H1 (cell line): Measurements from ENCODE around the gene DPEP2. TPM values are rescaled to one million over a fixed set of nuclear protein-coding genes. Genes with fewer than 3 reads are reported as not detected.

ENCODE experiments used
- CTCF ChIA-PET: fragments of 300-600 bp; sonication (Branson Sonifier 250); formaldehyde crosslinking; loops from one replicate; lab custom pipeline; 2021; ENCODE audit not compliant: partially characterized antibody; lab: Charles Lee
- POLR2A ChIA-PET: fragments of 300-600 bp; sonication (Branson Sonifier 250); formaldehyde crosslinking; loops from one replicate; lab custom pipeline; 2021; ENCODE audit warnings: inconsistent platforms; ENCODE audit not compliant: partially characterized antibody; lab: Charles Lee
- DNase-seq, 2 experiments: peaks; one replicate each; pipeline versions ENCODE4 v3.0.0 to v3.0.0-alpha.2; 2010 to 2022; ENCODE audit warnings: low spot score in 2 of 2, low read depth in 1 of 2, mixed read lengths in 1 of 2
- FAIRE-seq: peaks from 2 replicates; lab custom pipeline; 2011; peaks lifted over from hg19 to GRCh38; lab: Jason Lieb, UNC
- H2AFZ ChIP-seq: 2 replicates; pipeline ENCODE4 v1.8.1; 2012; ENCODE audit warnings: low read length, inconsistent platforms
- H2AK5ac ChIP-seq: 2 replicates; pipeline ENCODE4 v1.6.1; 2013; ENCODE audit warnings: low read depth, low read length
- H2BK120ac ChIP-seq: replicated peaks from 2 replicates; pipeline ENCODE3; 2013; ENCODE audit warnings: low read depth, low read length, inconsistent platforms
- H2BK12ac ChIP-seq: 2 replicates; pipeline ENCODE4 v1.6.1; 2013; ENCODE audit warnings: low read depth, low read length
- H2BK15ac ChIP-seq: 2 replicates; pipeline ENCODE4 v1.6.1; 2013; ENCODE audit warnings: low read length
- H2BK20ac ChIP-seq: 2 replicates; pipeline ENCODE4 v1.6.1; 2013; ENCODE audit warnings: low read length
- H2BK5ac ChIP-seq: 2 replicates; pipeline ENCODE4 v1.6.1; 2013; ENCODE audit warnings: low read depth, low read length
- H3K14ac ChIP-seq: 2 replicates; pipeline ENCODE4 v1.6.1; 2013; ENCODE audit warnings: inconsistent platforms; ENCODE audit not compliant: insufficient read length
- H3K18ac ChIP-seq: 2 replicates; pipeline ENCODE4 v1.6.1; 2013; ENCODE audit warnings: low read length; ENCODE audit errors: extremely low read depth
- H3K23ac ChIP-seq: 2 replicates; pipeline ENCODE4 v1.6.1; 2013; ENCODE audit warnings: inconsistent platforms; ENCODE audit not compliant: insufficient read length
- H3K23me2 ChIP-seq: 2 replicates; pipeline ENCODE4 v1.6.1; 2013; ENCODE audit warnings: low read depth, low read length
- H3K27ac ChIP-seq: 2 replicates; pipeline ENCODE4 v1.6.1; 2011; ENCODE audit warnings: low read depth, low read length, inconsistent platforms
- H3K27me3 ChIP-seq, 4 experiments: replicated peaks in 1 of 4; 1 replicate in 1 of 4; 2 replicates in 3 of 4; pipeline versions ENCODE4 v1.6.1 to v1.8.1; 2011 to 2013; ENCODE audit warnings: low read length in 3 of 4, mild to moderate bottlenecking in 3 of 4, inconsistent platforms in 2 of 4, mixed read lengths in 2 of 4, moderate library complexity in 1 of 4; ENCODE audit not compliant: control insufficient read depth in 3 of 4, insufficient read depth in 3 of 4; ENCODE audit errors: extremely low read depth in 1 of 4
- H3K36me3 ChIP-seq, 4 experiments: 2 replicates each; pipeline versions ENCODE4 v1.6.1 to v1.8.1; 2011 to 2013; ENCODE audit warnings: mild to moderate bottlenecking in 4 of 4, low read length in 3 of 4, moderate library complexity in 2 of 4, control low read depth in 1 of 4, inconsistent platforms in 1 of 4; ENCODE audit not compliant: insufficient read depth in 4 of 4, control insufficient read depth in 2 of 4
- H3K4ac ChIP-seq: replicated peaks from 2 replicates; pipeline ENCODE3; 2013; ENCODE audit warnings: low read length, low read depth, mixed read lengths, inconsistent platforms; ENCODE audit not compliant: insufficient read length
- H3K4me1 ChIP-seq, 4 experiments: replicated peaks in 1 of 4; 1 replicate in 1 of 4; 2 replicates in 3 of 4; pipeline versions ENCODE4 v1.6.1 to v1.8.1; 2011 to 2013; ENCODE audit warnings: low read length in 3 of 4, inconsistent platforms in 2 of 4, mixed read lengths in 1 of 4; ENCODE audit not compliant: insufficient read depth in 4 of 4, control insufficient read depth in 3 of 4
- H3K4me2 ChIP-seq, 2 experiments: 2 replicates each; pipeline versions ENCODE4 v1.6.1 to v1.8.1; 2011 to 2013; ENCODE audit warnings: low read depth in 2 of 2, low read length in 2 of 2, control low read depth in 1 of 2, inconsistent platforms in 1 of 2, mild to moderate bottlenecking in 1 of 2; ENCODE audit not compliant: insufficient read depth in 1 of 2
- H3K4me3 ChIP-seq, 4 experiments: fragments of 200-600, 300-600 bp in 1 of 4; sonication (generic), shearing (Covaris generic), sonication (Bioruptor Twin) in 1 of 4; 2 replicates each; pipeline versions ENCODE4 v1.5.1 to v1.8.1; 2011 to 2016; ENCODE audit warnings: low read length in 4 of 4, low read depth in 3 of 4, control low read depth in 2 of 4, inconsistent platforms in 2 of 4, mild to moderate bottlenecking in 2 of 4, mixed read lengths in 1 of 4, moderate library complexity in 1 of 4; ENCODE audit not compliant: insufficient read depth in 2 of 4; ENCODE audit errors: extremely low read depth in 1 of 4
- H3K56ac ChIP-seq: replicated peaks from 2 replicates; pipeline ENCODE3; 2013; ENCODE audit warnings: low read depth, mild to moderate bottlenecking, mixed read lengths, low read length, inconsistent platforms; ENCODE audit not compliant: insufficient read length
- H3K79me1 ChIP-seq: 2 replicates; pipeline ENCODE4 v1.6.1; 2013; ENCODE audit warnings: low read depth, low read length, control low read depth
- H3K79me2 ChIP-seq, 2 experiments: 2 replicates each; pipeline versions ENCODE4 v1.6.1 to v1.8.1; 2012 to 2013; ENCODE audit warnings: low read length in 2 of 2, mild to moderate bottlenecking in 2 of 2, inconsistent platforms in 1 of 2; ENCODE audit not compliant: insufficient read depth in 2 of 2, control insufficient read depth in 1 of 2
- H3K9ac ChIP-seq, 4 experiments: replicated peaks in 1 of 4; 1 replicate in 1 of 4; 2 replicates in 3 of 4; pipeline versions ENCODE4 v1.6.1 to v1.8.1; 2011 to 2013; ENCODE audit warnings: low read depth in 3 of 4, low read length in 3 of 4, control low read depth in 2 of 4, mild to moderate bottlenecking in 2 of 4, moderate library complexity in 2 of 4, inconsistent platforms in 1 of 4; ENCODE audit errors: extremely low read depth in 1 of 4
- H3K9me3 ChIP-seq, 2 experiments: 2 replicates each; pipeline versions ENCODE4 v1.6.1 to v1.8.1; 2012 to 2013; ENCODE audit warnings: mild to moderate bottlenecking in 2 of 2, moderate library complexity in 2 of 2, control low read depth in 1 of 2, inconsistent platforms in 1 of 2, low read depth in 1 of 2, low read length in 1 of 2, mixed read lengths in 1 of 2; ENCODE audit not compliant: insufficient read depth in 2 of 2
- H4K20me1 ChIP-seq, 2 experiments: replicated peaks in 1 of 2; 2 replicates each; pipeline versions ENCODE3 to v1.8.1; 2011 to 2013; ENCODE audit warnings: inconsistent platforms in 2 of 2, low read length in 2 of 2, mild to moderate bottlenecking in 1 of 2; ENCODE audit not compliant: insufficient read depth in 2 of 2, control insufficient read depth in 1 of 2
- H4K5ac ChIP-seq: 2 replicates; pipeline ENCODE4 v1.6.1; 2013; ENCODE audit warnings: low read length, low read depth, mixed read lengths, inconsistent platforms; ENCODE audit not compliant: insufficient read length
- H4K8ac ChIP-seq: 2 replicates; pipeline ENCODE4 v1.8.0; 2013; ENCODE audit warnings: mild to moderate bottlenecking, moderate library complexity, low read length, inconsistent platforms; ENCODE audit not compliant: insufficient read depth; ENCODE audit errors: extremely low read depth
- H4K91ac ChIP-seq: replicated peaks from 2 replicates; pipeline ENCODE3; 2013; ENCODE audit warnings: low read length, mixed read lengths, inconsistent platforms; ENCODE audit not compliant: insufficient read length
- BRCA1 ChIP-seq: IDR thresholded peaks from 2 replicates; pipeline ENCODE4 v1.6.1; 2012; ENCODE audit warnings: low read depth, low read length, improper control_type of control experiment
- EGR1 ChIP-seq: IDR thresholded peaks from 2 replicates; pipeline ENCODE4 v1.6.1; 2011; ENCODE audit warnings: low read depth, low read length, borderline replicate concordance
- WGBS, 2 experiments: shearing (Covaris generic) in 1 of 2; methylation state at CpG; one replicate each; pipeline versions ENCODE4 v1.1.6 to v1.1.7; 2013 to 2015; ENCODE audit warnings: low lambda C conversion rate in 2 of 2, mixed read lengths in 2 of 2, inconsistent platforms in 1 of 2, low coverage in 1 of 2, missing lambda C conversion rate in 1 of 2; ENCODE audit not compliant: insufficient replicate concordance in 2 of 2, insufficient coverage in 1 of 2, insufficient read length in 1 of 2; ENCODE audit errors: extremely low coverage in 1 of 2, missing lambda C conversion rate in 1 of 2; 5-methylcytosine and 5-hydroxymethylcytosine counted together
- polyA plus RNA-seq, 7 experiments: library from polyadenylated mRNA; depleted of rRNA in 3 of 7; stranded (reverse) in 5 of 7; unstranded in 2 of 7; fragments of >200 nt in 5 of 7; fragments of 200-250 nt in 2 of 7; gene quantifications; 1 replicate in 5 of 7; 2 replicates in 1 of 7; 4 replicates in 1 of 7; pipeline versions ENCODE4 v1.2.1 to v1.2.3, GENCODE V29; 2011 to 2013; ENCODE audit warnings: missing spikeins in 2 of 7, mixed read lengths in 2 of 7
- total RNA-seq: library from RNA; stranded (reverse); fragmentation: NEBNext Ultra II Directional; extraction: Animal tissue kit (Norgen Biotek cat#: 25700); gene quantifications from 2 replicates; pipeline ENCODE4 v1.2.1, GENCODE V29; 2021

Gene DPEP2
- total and polyA plus RNA-seq, 2 of the 8 experiments (the other 6 are each of a cell fraction or from before 2014, with no cell fraction given) = not detected

DNA sequence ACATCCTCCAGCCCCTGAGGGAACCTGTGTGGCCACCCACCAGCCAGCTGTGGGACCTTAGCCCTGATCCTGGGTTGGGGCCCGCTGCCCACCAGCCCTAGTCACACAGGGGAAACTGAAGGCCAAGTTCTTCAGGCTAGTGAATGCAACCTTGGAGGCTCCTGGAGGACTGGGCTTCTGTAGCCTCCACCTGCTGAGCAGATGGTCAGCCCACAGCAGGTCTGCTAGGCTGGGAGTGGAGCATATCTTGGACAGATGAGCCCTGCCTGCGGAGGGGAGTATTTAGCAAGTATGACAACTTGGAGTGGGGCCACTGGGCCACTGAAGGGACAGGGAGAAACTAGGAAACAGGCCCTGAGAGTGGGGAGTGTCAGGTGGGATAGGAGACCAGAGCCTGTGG, 23.1 kb downstream of the DPEP2 start:
- ChIA-PET POLR2A (interaction anchor here (1.4 kb wide), 1 partner anchor 109 kb away, joined by 5 read pairs; the partner anchor contains the start of gene NFATC3), CTCF (interaction anchor here (1.2 to 2.7 kb wide), 2 partner anchors 14 to 65 kb away, joined by 3 to 10 read pairs; no protein-coding TSS in a partner anchor)
- Histone ChIP-seq H3K56ac (no peak overlapping the region), H3K23me2 (no peaks in the 10 kb centered on the region), H2BK5ac (no peak overlapping the region), H4K91ac (no peak overlapping the region), H4K8ac (no peak overlapping the region), H3K36me3 (no peaks in the 10 kb centered on the region; a peak in 1 of 8 replicates), H3K23ac (no peak overlapping the region), H3K9me3 (no peaks in the 10 kb centered on the region), H3K4me3 (no peak overlapping the region), H3K27ac (no peak overlapping the region), H4K5ac (no peak overlapping the region), H3K9ac (no peak overlapping the region), H2BK20ac (no peak overlapping the region), H3K4me1 (peaks cover 0 to 4% (median 0%) of the 10 kb centered on the region in 4 experiments; a peak in 3 of 7 replicates), H2BK15ac (no peak overlapping the region), H3K14ac (no peak overlapping the region), H3K27me3 (peaks cover 0 to 2% (median 0%) of the 10 kb centered on the region in 4 experiments; a peak in 2 of 7 replicates), H3K79me2 (no peaks in the 10 kb centered on the region), H3K4me2 (no peak overlapping the region), H2BK120ac (no peak overlapping the region), H2AFZ (no peak overlapping the region), H3K18ac (no peak overlapping the region), H3K4ac (no peak overlapping the region), H2AK5ac (no peak overlapping the region), H3K79me1 (no peaks in the 10 kb centered on the region), H2BK12ac (no peak overlapping the region), H4K20me1 (no peaks in the 10 kb centered on the region)
- TF ChIP-seq BRCA1 (no peak), EGR1 (no peak)
- FAIRE-seq (no peak), DNase-seq (no peak)
- 96% methylated on average over 2 of the region's 2 CpGs; no CpG with 5 or more reads in 1 of the 2 experiments for WGBS, 2 experiments
